ENCODE data around the gene MYOM3. TPM values are rescaled to one million over a fixed set of nuclear protein-coding genes. Genes with fewer than 3 reads are reported as not detected.

The MYOM3 gene
- total and polyA plus RNA-seq, 2 of the 4 experiments (the other 2 are of a cell fraction), result 0.03 TPM; not detected in 1

- dilution Hi-C loops (cut with HindIII; ENCODE audit: low sequenced_read_pairs, unreplicated experiment), result no loop called here
Observed at GRCh38 chr1:24113641-24114033, 1.7 kb upstream of the MYOM3 start.

More at GRCh38 chr1:24113641-24114033, 1.7 kb upstream of the MYOM3 start:
- no CpG with 5 or more reads among the region's 6 CpGs for WGBS, 2 experiments (ENCODE audit: extremely low coverage in 2 of 2, insufficient read length in 1 of 2)
- Histone ChIP-seq H3K23ac (ENCODE audit: low read depth, low read length) (no peak overlapping the region), H4K20me1 (ENCODE audit: insufficient read depth, low read length) (no peaks in the 10 kb centered on the region), H3K27me3 (ENCODE audit: control insufficient read depth, insufficient read depth, low read length) (peaks cover 50% of the 10 kb centered on the region), H3K9ac (ENCODE audit: low read depth, low read length) (no peak overlapping the region), H3K4me2 (ENCODE audit: low read depth, low read length) (no peak overlapping the region), H3K4me3 (ENCODE audit: insufficient read depth, low read depth, low read length) (no peak overlapping the region), H3K4me1 (ENCODE audit: control insufficient read depth, insufficient read depth, low read length) (0 out of 2 replicates have a peak, but pooled peaks cover 1% of the 10 kb centered on the region), H2BK20ac (ENCODE audit: low read depth, low read length) (no peak overlapping the region), H4K91ac (ENCODE audit: insufficient read depth, low read depth, low read length) (no peak overlapping the region), H3K14ac (replicated peaks; ENCODE audit: low read depth, low read length) (no peak overlapping the region), H2AK9ac (replicated peaks; ENCODE audit: low read depth, low read length, poor library complexity) (no peak overlapping the region), H3K4ac (ENCODE audit: low read depth, low read length) (no peak overlapping the region), H3K27ac (ENCODE audit: insufficient read depth, low read length) (no peak overlapping the region), H2AFZ (replicated peaks; ENCODE audit: low read length, poor library complexity) (no peak overlapping the region), H3K9me3 (ENCODE audit: control insufficient read depth, insufficient read depth, low read length) (no peaks in the 10 kb centered on the region), H3K56ac (ENCODE audit: extremely low read depth, insufficient read depth, low read length) (no peak overlapping the region), H2BK5ac (ENCODE audit: low read depth, low read length, poor library complexity, severe bottlenecking) (no peak overlapping the region), H4K8ac (ENCODE audit: low read depth in 2 of 2, low read length in 2 of 2) (no peak overlapping the region), H2BK120ac (ENCODE audit: low read depth, low read length) (no peak overlapping the region), H3K18ac (ENCODE audit: low read depth, low read length) (no peak overlapping the region), H2AK5ac (ENCODE audit: low read depth, low read length) (no peak overlapping the region), H2BK15ac (ENCODE audit: low read depth, low read length) (no peak overlapping the region), H4K5ac (ENCODE audit: low read depth, low read length) (no peak overlapping the region), H3K9me1 (ENCODE audit: insufficient read depth, low read length) (no peaks in the 10 kb centered on the region), H3K79me1 (ENCODE audit: low read depth in 1 of 2, low read length in 2 of 2) (no peaks in the 10 kb centered on the region), H3K36me3 (ENCODE audit: control insufficient read depth, insufficient read depth, low read length) (no peaks in the 10 kb centered on the region)
- CTCF ChIA-PET, result no interaction called here
- POLR2A ChIA-PET (ENCODE audit: unreplicated experiment), result no interaction called here
- in situ Hi-C loops (cut with MboI; ENCODE audit: low sequenced_read_pairs) (no loop called here), intact Hi-C loops (cut with micrococcal nuclease) (no loop called here)
- DNase-seq, result no peak
- no peak for ATAC-seq (ENCODE audit: low read depth)
- no peak for TF ChIP-seq CHD1 (IDR thresholded peaks at IDR 0.05; ENCODE audit: low read depth, low read length)
- TF ChIP-seq CTCF (conservative IDR thresholded peaks at IDR 0.05; ENCODE audit: low read depth, low read length), result no peak
- no peak for TF ChIP-seq MAFK (IDR thresholded peaks at IDR 0.05; ENCODE audit: low read depth, low read length)
- TF ChIP-seq RAD21 (IDR thresholded peaks at IDR 0.05; ENCODE audit: low read length), result no peak
- TF ChIP-seq BHLHE40 (IDR thresholded peaks at IDR 0.05; ENCODE audit: low read depth, low read length), result no peak
- no peak for TF ChIP-seq SMC3 (IDR thresholded peaks at IDR 0.05; ENCODE audit: low read depth, low read length)
- TF ChIP-seq USF2 (IDR thresholded peaks at IDR 0.05; ENCODE audit: low read depth, low read length), result no peak
- no peak for TF ChIP-seq FOS (IDR thresholded peaks at IDR 0.05; ENCODE audit: low read depth, low read length)
- TF ChIP-seq MXI1 (IDR thresholded peaks at IDR 0.05; ENCODE audit: borderline replicate concordance, low read depth, low read length), result no peak
- no peak for TF ChIP-seq CEBPB (IDR thresholded peaks at IDR 0.05; ENCODE audit: low read depth, low read length)
- TF ChIP-seq NFE2L2 (IDR thresholded peaks at IDR 0.05; ENCODE audit: low read depth, low read length), result no peak
- TF ChIP-seq RFX5 (IDR thresholded peaks at IDR 0.05; ENCODE audit: low read depth, low read length), result no peak
- no peak for TF ChIP-seq POLR2A (IDR thresholded peaks at IDR 0.05; ENCODE audit: low read depth, low read length)
- no peak for TF ChIP-seq RCOR1 (IDR thresholded peaks at IDR 0.05; ENCODE audit: insufficient replicate concordance, low read length)
- TF ChIP-seq ELK1 (IDR thresholded peaks at IDR 0.05; ENCODE audit: borderline replicate concordance, low read depth, low read length), result no peak
- TF ChIP-seq MAZ (IDR thresholded peaks at IDR 0.05; ENCODE audit: borderline replicate concordance, low read depth, low read length), result no peak
- BruUV-seq (replicated peaks), result no TSS peak
